A673 (cell line): ENCODE results near the gene LRP6.
"Not testable (repeated sequence)": the region's sequence is repeated elsewhere in the genome, so short reads cannot be mapped to it uniquely, and the experiment has no call there.

Source experiments
- CTCF ChIP-seq: fragments of 300-800, 200-600 bp; sonication (generic); conservative IDR thresholded peaks from 2 replicates; pipeline ENCODE4 v1.5.1; 2017; ENCODE audit warnings: low read depth, mild to moderate bottlenecking, antibody characterized with exemption, low read length, moderate library complexity, mixed read lengths
- EZH2 ChIP-seq: fragments of 200-600 bp; sonication (generic); IDR thresholded peaks from 2 replicates; pipeline ENCODE4 v1.6.1; 2017; ENCODE audit warnings: borderline replicate concordance, low read depth, mild to moderate bottlenecking, mixed read lengths, antibody characterized with exemption, low read length; ENCODE audit not compliant: poor library complexity, severe bottlenecking

GRCh38 chr12:12144531-12144930, 122.3 kb downstream of the LRP6 start:
- not testable (repeated sequence) for TF ChIP-seq CTCF, EZH2
